Panc1 (cell line): ENCODE data around the gene INPP5F. TPM values are rescaled to one million over a fixed set of nuclear protein-coding genes. Genes with fewer than 3 reads are reported as not detected.

Experiments used
- ATAC-seq: fragments of 200-7000 bp; cut with Tn5 transposase; 2 replicates; pipeline ENCODE4 v1.9.1; 2020; ENCODE audit warnings: mild to moderate bottlenecking, moderate library complexity
- BruUV-seq: library from RNA; stranded (reverse); fragments of 400-500 nt; replicated peaks from 2 replicates; lab custom pipeline; 2021; lab: Mats Ljungman, UMichigan
- CTCF ChIA-PET: fragments of 300-600 bp; sonication (Branson Sonifier 250); formaldehyde crosslinking; loops from one replicate; lab custom pipeline; 2022; ENCODE audit warnings: antibody characterized with exemption; lab: Charles Lee
- POLR2A ChIA-PET: fragments of 300-600 bp; sonication (Branson Sonifier 250); formaldehyde crosslinking; loops from one replicate; lab custom pipeline; 2022; ENCODE audit warnings: antibody characterized with exemption; lab: Charles Lee
- DNase-seq: peaks from one replicate; pipeline ENCODE4 v3.0.0-alpha.2; 2010; ENCODE audit warnings: low read depth, low spot score
- H3K27ac ChIP-seq: 2 replicates; pipeline ENCODE4 v1.5.1; 2011; ENCODE audit warnings: mild to moderate bottlenecking, low read length, inconsistent platforms
- H3K27me3 ChIP-seq: fragments of 200-500 bp; sonication (Bioruptor generic); 2 replicates; pipeline ENCODE4 v1.6.0; 2014; ENCODE audit warnings: low read length, inconsistent platforms; ENCODE audit not compliant: control insufficient read depth, insufficient read depth
- H3K36me3 ChIP-seq: fragments of 200-500 bp; sonication (Bioruptor generic); 2 replicates; pipeline ENCODE4 v1.5.1; 2014; ENCODE audit warnings: inconsistent platforms, mild to moderate bottlenecking, low read length, moderate library complexity; ENCODE audit not compliant: control insufficient read depth, insufficient read depth
- H3K4me1 ChIP-seq: 2 replicates; pipeline ENCODE4 v1.5.1; 2011; ENCODE audit warnings: inconsistent platforms, mild to moderate bottlenecking, low read length, moderate library complexity; ENCODE audit not compliant: control insufficient read depth, insufficient read depth
- H3K4me3 ChIP-seq, 2 experiments: 2 replicates each; pipeline ENCODE4 v1.5.1; 2011 to 2012; ENCODE audit warnings: low read depth in 2 of 2, low read length in 2 of 2, mild to moderate bottlenecking in 2 of 2, inconsistent platforms in 1 of 2, moderate library complexity in 1 of 2
- H3K9me3 ChIP-seq: fragments of 200-500 bp; sonication (Bioruptor generic); 2 replicates; pipeline ENCODE4 v1.5.1; 2014; ENCODE audit warnings: low read depth, mild to moderate bottlenecking, inconsistent platforms, low read length, moderate library complexity; ENCODE audit not compliant: control insufficient read depth, insufficient read depth
- POLR2AphosphoS5 ChIP-seq: IDR thresholded peaks from 2 replicates; pipeline ENCODE4 v1.6.1; 2012; ENCODE audit warnings: mild to moderate bottlenecking, low read depth, low read length, moderate library complexity
- SIN3A ChIP-seq: IDR thresholded peaks from 2 replicates; pipeline ENCODE4 v1.6.1; 2012; ENCODE audit warnings: low read depth, mild to moderate bottlenecking, low read length, moderate library complexity, borderline replicate concordance; ENCODE audit not compliant: insufficient read depth
- TCF7L2 ChIP-seq: IDR thresholded peaks from 2 replicates; pipeline ENCODE4 v1.6.1; 2011; ENCODE audit warnings: mild to moderate bottlenecking, low read depth, low read length, inconsistent platforms
- in situ Hi-C: cut with HindIII; loops from 2 replicates; pipeline ENCODE4 v1.10.0; 2016; ENCODE audit warnings: low sequenced_read_pairs, low pct_unique_long_range_greater_than_20kb
- intact Hi-C: fragments of 100-400 bp; cut with micrococcal nuclease; formaldehyde crosslinking; loops from one replicate; pipeline ENCODE4 v1.10.0; 2022; ENCODE audit not compliant: unreplicated experiment
- total RNA-seq: library from RNA; stranded (reverse); gene quantifications from one replicate; pipeline ENCODE4 v1.2.1, GENCODE V29; 2021; ENCODE audit not compliant: unreplicated experiment
- TF ChIP-seq, protein P1 (sequence below), 2 experiments: IDR thresholded peaks; 2 replicates each; pipeline ENCODE4 v1.6.1; 2011 to 2012; ENCODE audit warnings: low read depth in 2 of 2, control low read depth in 1 of 2, low read length in 1 of 2, mild to moderate bottlenecking in 1 of 2, moderate library complexity in 1 of 2; ENCODE audit not compliant: insufficient read depth in 1 of 2
- TF ChIP-seq, protein P2 (sequence below): fragments of 450-650 bp; IDR thresholded peaks from 2 replicates; pipeline ENCODE4 v1.5.1; 2017; ENCODE audit warnings: mild to moderate bottlenecking

Gene INPP5F
- total RNA-seq, 1 experiment from 2014 or later = 26.7 TPM

DNA sequence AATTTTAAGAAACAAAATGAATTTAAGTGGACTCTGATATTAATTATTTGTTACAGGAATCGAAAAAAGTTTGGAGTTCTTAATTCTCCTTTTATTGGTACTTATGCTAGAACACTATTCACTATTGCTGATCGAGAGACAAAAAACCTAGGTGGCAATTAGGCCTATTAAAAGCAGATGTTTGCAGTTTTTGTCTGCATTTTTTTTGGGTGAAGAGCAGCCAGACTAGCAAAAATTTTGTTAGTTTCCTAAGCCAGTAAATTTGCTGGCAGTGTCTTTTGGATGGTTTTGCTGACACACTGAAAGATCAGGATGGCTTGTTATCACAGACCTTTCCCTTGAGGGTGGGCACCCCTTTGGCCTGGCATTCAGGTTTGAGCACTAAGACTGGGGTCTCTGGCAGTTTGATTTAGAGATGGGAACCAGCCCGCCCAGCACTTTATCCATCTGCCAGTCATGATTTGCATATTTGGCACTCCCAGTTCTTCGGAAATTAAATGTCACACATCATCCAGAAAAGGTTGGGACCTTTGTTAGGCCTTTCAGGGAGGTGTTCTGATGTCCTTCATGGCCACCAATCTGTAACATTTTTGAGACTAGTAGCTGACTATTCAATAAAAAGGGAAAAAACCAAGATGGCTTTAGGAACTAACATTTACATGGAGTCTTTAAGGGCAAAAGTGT, 57.3 kb downstream of the INPP5F start:
- H3K9me3 ChIP-seq = no peaks in the 10 kb centered on the region
- CTCF ChIA-PET = no interaction called here
- no peaks in the 10 kb centered on the region for H3K36me3 ChIP-seq
- TF ChIP-seq SIN3A (no peak), POLR2AphosphoS5 (no peak), TCF7L2 (no peak)
- TF ChIP-seq, protein P1, sequence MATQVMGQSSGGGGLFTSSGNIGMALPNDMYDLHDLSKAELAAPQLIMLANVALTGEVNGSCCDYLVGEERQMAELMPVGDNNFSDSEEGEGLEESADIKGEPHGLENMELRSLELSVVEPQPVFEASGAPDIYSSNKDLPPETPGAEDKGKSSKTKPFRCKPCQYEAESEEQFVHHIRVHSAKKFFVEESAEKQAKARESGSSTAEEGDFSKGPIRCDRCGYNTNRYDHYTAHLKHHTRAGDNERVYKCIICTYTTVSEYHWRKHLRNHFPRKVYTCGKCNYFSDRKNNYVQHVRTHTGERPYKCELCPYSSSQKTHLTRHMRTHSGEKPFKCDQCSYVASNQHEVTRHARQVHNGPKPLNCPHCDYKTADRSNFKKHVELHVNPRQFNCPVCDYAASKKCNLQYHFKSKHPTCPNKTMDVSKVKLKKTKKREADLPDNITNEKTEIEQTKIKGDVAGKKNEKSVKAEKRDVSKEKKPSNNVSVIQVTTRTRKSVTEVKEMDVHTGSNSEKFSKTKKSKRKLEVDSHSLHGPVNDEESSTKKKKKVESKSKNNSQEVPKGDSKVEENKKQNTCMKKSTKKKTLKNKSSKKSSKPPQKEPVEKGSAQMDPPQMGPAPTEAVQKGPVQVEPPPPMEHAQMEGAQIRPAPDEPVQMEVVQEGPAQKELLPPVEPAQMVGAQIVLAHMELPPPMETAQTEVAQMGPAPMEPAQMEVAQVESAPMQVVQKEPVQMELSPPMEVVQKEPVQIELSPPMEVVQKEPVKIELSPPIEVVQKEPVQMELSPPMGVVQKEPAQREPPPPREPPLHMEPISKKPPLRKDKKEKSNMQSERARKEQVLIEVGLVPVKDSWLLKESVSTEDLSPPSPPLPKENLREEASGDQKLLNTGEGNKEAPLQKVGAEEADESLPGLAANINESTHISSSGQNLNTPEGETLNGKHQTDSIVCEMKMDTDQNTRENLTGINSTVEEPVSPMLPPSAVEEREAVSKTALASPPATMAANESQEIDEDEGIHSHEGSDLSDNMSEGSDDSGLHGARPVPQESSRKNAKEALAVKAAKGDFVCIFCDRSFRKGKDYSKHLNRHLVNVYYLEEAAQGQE (IDR thresholded peaks at IDR 0.05; ENCODE audit: insufficient read depth in 1 of 2, low read depth in 2 of 2, low read length in 1 of 2) = no peak
- TF ChIP-seq, protein P2, sequence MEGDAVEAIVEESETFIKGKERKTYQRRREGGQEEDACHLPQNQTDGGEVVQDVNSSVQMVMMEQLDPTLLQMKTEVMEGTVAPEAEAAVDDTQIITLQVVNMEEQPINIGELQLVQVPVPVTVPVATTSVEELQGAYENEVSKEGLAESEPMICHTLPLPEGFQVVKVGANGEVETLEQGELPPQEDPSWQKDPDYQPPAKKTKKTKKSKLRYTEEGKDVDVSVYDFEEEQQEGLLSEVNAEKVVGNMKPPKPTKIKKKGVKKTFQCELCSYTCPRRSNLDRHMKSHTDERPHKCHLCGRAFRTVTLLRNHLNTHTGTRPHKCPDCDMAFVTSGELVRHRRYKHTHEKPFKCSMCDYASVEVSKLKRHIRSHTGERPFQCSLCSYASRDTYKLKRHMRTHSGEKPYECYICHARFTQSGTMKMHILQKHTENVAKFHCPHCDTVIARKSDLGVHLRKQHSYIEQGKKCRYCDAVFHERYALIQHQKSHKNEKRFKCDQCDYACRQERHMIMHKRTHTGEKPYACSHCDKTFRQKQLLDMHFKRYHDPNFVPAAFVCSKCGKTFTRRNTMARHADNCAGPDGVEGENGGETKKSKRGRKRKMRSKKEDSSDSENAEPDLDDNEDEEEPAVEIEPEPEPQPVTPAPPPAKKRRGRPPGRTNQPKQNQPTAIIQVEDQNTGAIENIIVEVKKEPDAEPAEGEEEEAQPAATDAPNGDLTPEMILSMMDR = no peak
- H3K27me3 ChIP-seq = no peaks in the 10 kb centered on the region
- H3K4me1 ChIP-seq = no peaks in the 10 kb centered on the region
- in situ Hi-C loops (no loop called here), intact Hi-C loops (no loop called here)
- no TSS peak for BruUV-seq
- no peak overlapping the region for H3K27ac ChIP-seq
- H3K4me3 ChIP-seq = no peak overlapping the region
- ATAC-seq = no peak
- DNase-seq = no peak
- POLR2A ChIA-PET = no interaction called here

DNA sequence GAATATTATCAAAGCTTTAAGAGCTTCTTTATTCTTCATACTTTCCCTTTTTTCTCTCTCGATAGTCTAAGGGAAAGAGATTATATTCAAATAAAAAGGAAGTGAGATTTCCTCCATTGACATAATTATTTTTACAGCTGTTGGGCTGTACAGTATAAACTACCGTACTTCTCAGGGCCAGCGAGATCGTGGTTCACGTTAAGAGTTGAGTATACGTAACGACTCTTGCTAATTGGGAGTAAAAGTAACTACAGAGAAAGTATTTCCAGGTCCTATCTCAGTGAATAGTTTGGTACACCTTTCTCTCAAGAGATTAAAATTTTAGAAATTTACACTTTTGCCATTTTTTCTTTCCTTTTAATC, 57.8 kb downstream of the INPP5F start:
- no peaks in the 10 kb centered on the region for H3K36me3 ChIP-seq
- no peak overlapping the region for H3K27ac ChIP-seq
- TF ChIP-seq, protein P1 (IDR thresholded peaks at IDR 0.05; ENCODE audit: insufficient read depth in 1 of 2, low read depth in 2 of 2, low read length in 1 of 2) = no peak
- TF ChIP-seq, protein P2 = no peak
- TF ChIP-seq TCF7L2 (no peak), POLR2AphosphoS5 (no peak), SIN3A (no peak)
- in situ Hi-C loops = no loop called here
- no peaks in the 10 kb centered on the region for H3K27me3 ChIP-seq
- intact Hi-C loops = no loop called here
- ChIA-PET POLR2A (no interaction called here), CTCF (no interaction called here)
- DNase-seq = no peak
- ATAC-seq = no peak
- no peak overlapping the region for H3K4me3 ChIP-seq
- H3K4me1 ChIP-seq = no peaks in the 10 kb centered on the region
- BruUV-seq = no TSS peak
- no peaks in the 10 kb centered on the region for H3K9me3 ChIP-seq
